HG02885 (cell line): ENCODE data around the gene MAGEL2.
"Not testable (repeated sequence)": the region's sequence is repeated elsewhere in the genome, so short reads cannot be mapped to it uniquely, and the experiment has no call there.

Experiments
- ATAC-seq: cut with Tn5 transposase; IDR thresholded peaks from one replicate; pipeline ENCODE4 v1.9.1; 2021; ENCODE audit warnings: mild to moderate bottlenecking; ENCODE audit not compliant: unreplicated experiment, poor library complexity

MAGEL2 gene

DNA sequence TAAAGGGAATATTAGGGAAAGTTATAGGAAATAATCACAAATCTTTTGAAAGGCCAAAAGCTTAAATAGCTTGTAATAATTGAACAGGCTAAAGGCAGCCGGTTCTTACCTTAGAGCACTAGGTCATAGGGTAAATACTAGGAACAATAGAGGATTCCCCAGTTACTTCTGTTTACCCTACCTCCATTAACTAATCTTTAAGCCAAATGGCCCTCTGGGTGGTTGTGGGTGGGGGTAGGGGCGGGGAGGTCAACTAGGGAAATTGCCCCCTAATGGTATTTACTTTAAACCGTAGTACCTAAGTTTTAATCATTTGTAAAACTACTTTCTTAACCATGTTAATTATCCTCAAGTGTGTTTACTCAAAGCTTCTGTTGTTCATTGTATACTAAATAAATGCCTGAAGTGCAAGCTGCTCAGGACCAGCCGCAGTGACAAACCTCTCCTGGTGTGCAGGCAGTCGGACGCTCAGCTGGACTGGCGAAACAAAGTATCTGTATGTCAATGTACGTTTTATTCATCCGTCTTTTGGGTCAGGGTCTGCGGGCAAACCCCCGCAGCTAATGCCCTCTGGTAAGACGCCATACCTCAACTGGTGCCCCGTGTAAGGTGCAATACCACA is 18.9 kb downstream of the MAGEL2 start:
- no peak for ATAC-seq

DNA sequence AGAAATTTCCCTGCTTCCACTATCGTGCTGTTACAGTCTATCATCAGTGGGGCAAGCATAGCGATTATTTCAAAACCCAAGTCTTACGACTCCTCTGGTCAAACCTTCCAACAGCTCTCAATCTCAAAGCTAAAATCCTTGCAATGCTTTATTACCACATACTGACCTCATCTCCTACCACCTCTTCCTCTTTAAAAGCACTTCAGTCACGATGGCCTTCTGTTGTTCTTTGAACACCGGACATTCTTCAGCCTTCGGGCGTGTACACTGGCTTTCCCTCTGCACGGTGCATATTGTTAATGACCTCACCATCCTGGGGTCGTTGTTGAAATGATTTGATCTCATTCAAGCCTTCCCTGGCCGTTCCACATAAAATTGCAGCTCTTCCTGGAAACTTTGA is 31.1 kb downstream of the MAGEL2 start:
- no peak for ATAC-seq

- no peak for ATAC-seq
These were observed 41.4 kb downstream of the MAGEL2 start for GRCh38 chr15:23606226-23606625.

DNA sequence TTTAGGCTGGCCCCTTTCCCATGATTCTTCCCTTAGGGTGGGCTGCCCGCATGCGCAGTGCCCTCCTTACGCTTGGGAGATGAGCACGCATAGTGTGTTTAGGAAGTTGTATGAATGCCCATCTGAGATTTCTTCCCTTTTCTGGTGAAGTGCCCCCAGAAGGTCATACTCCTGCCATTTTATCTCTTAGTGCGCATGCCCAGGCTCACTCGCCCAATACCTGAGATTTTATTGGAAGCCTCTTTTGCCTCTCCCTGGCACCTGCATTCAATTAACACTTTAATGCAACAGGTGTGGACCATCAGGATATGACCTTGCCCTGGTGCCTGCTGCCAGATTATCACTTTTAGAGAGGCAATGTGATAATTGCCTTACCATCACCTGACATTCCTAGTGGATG is 45.5 kb downstream of the MAGEL2 start:
- no peak for ATAC-seq

- ATAC-seq = no peak
These were observed 48.6 kb downstream of the MAGEL2 start for GRCh38 chr15:23599053-23599452.

DNA sequence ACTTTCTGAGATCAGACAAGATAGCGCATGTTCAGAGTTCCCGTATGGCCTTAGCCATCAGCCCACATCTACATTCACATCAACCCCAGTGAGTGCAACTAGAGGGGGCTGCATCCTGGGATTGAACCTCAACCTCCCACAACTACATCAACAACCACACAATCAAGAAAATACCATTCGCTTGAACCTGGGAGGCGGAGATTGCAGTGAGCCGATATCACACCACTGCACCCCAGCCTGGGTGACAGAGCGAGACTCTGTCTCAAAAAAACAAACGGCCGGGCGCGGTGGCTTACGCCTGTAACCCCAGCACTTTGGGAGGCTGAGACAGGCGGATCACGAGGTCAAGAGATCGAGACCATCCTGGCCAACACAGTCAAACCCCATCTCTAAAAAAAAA is 50.4 kb downstream of the MAGEL2 start:
- ATAC-seq = not testable (repeated sequence)

- ATAC-seq = no peak
These were observed 50.9 kb downstream of the MAGEL2 start for GRCh38 chr15:23596736-23597135.

DNA sequence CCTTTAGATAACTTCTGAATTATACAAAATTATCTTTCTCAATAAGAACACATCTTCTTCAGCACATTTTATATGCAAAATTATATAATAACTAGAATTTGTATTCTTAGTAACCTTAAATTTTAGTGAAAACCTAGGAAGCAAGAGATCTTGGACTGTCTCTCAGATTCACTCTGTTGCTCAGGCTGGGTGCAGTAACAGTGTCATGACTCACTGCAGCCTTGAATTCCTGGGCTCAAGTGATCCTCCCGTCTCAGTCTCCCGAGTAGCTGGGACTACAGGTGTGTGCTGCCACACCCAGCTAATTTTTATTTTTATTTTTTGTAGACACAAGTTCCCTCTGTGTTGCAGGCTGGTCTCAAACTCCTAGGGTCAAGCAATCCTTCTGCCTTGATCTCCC is 52.3 kb downstream of the MAGEL2 start:
- ATAC-seq = no peak

GRCh38 chr15:23594252-23594770 is 53.4 kb downstream of the MAGEL2 start:
- ATAC-seq = no peak
